ENCODE results near the gene YPEL5.

YPEL5 gene

DNA sequence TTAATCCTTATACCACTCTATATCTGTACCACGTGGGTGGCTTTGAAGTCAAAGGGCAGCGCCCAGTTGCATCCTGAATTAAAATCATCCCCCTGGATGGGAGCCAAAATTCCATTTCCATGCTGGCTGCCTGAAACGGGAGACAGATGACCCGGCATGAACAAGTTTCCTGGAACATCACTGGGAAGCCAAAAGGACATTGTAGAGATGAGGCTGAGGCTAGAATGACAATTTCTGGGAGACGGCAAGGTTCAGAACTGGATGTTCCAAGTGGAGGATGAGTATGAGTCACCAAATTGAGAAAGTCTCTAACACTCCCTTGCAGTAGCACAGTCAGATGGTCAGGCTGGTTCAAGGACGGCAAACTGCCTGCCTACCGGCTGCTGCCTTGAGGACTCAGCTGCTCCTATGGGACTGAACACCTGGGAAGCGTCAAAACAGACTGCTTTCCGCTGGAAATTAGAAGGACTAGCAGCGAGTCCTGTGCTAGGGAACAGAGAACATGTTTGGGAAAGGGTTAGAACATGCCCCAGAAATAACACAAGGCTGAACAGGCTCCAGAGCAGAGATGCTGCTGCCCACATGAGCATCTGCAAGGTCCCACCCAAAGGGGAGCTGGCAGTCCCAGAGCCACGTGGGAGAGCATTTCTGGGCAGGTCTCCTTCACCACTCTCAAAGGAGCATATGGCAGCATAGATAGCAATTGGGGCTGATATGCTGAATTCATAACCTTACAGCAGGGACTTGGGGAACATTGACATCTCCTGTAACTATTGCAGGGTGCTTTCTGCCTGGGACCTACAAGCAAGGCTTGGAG, 32.0 kb downstream of the YPEL5 start:
- Mint-ChIP-seq H3K4me1 (no peaks in the 10 kb centered on the region), H3K27ac (no peak overlapping the region), H3K9me3 (no peaks in the 10 kb centered on the region), H3K27me3 (no peaks in the 10 kb centered on the region), H3K36me3 (no peaks in the 10 kb centered on the region), H3K4me3 (no peak overlapping the region)

DNA sequence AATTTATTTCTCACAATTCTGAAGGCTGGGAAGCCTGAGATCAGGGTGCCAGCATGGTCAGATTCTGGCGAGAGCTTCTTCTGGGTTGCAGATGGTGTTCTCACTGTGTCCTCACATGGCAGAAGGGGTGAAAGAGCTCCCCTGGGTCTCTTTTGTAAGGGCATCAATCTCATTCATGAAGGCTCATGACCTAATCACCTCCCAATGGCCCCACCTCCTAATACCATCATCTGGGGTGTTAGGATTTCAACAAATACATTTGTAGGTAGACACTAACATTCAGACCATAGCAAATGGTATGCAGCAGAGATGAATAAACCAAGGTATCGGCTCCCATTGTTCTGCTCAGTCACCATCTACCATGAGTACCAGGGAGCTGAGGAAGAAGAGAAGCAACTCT, 32.7 kb downstream of the YPEL5 start:
- Mint-ChIP-seq H3K36me3 (peaks cover 1% of the 10 kb centered on the region), H3K27ac (no peak overlapping the region), H3K27me3 (no peaks in the 10 kb centered on the region), H3K4me1 (no peaks in the 10 kb centered on the region), H3K9me3 (no peaks in the 10 kb centered on the region), H3K4me3 (no peak overlapping the region)

DNA sequence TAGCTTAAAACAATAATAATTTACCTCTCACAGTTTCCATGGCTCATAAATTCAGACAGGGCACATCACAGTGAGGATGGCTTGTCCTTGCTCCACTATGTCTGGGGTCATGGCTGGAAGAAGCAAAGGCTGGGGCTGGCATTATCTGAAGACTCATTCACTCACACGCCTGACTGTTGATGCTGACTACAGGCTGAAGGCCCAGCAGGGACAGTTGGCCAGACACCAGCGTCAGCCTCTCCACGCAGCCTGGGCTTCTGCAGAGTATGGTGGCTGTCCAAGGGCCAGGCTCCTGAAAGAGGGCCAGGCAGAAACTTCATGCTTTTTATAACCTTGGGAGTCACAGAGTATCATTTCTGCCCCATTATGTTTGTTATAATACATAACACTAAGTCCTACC, 33.4 kb downstream of the YPEL5 start:
- Mint-ChIP-seq H3K9me3 (no peaks in the 10 kb centered on the region), H3K4me1 (no peaks in the 10 kb centered on the region), H3K27me3 (no peaks in the 10 kb centered on the region), H3K4me3 (no peak overlapping the region), H3K36me3 (peaks cover 2% of the 10 kb centered on the region), H3K27ac (no peak overlapping the region)

DNA sequence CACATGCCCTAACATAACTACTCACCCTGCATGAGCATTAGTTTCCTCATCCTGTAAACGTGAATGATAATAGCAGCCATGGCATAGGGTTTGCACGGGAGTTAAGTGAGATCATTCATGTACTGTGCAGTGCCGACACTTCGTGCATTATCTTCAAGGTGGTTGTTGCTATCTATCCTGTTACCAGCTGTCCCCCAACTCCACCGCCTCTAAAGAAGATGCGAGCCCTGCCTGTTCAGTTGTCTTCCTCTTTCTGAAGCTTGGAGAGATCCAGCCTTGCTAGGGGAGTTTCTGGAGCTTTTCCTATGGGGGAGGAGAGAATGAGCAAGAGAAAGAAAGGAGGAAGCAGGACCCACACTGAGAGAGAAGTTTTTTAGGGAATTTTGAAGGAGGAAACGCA, 34.4 kb downstream of the YPEL5 start:
- Mint-ChIP-seq H3K4me3 (no peak overlapping the region), H3K4me1 (no peaks in the 10 kb centered on the region), H3K9me3 (no peaks in the 10 kb centered on the region), H3K27ac (no peak overlapping the region), H3K27me3 (no peaks in the 10 kb centered on the region), H3K36me3 (peaks cover 2% of the 10 kb centered on the region)

DNA sequence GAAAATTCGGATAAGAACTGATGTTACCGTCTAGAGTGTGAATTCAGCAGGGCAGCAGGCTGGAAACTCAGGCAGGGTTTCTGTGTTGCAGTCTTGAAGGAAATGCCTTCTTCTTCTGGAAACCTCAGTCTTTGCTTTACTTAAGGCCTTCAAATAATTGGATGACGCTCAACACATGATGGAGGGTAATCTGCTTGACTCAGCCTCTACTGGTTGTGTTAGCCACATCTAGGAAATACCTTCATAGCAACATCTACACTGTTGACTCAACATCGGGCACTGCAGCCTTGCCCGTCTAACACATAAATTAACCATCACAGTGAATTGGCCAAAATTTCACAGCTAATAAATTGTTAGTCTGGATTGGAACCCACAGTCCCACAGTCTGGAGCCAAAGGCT, 37.2 kb downstream of the YPEL5 start:
- Mint-ChIP-seq H3K9me3 (no peaks in the 10 kb centered on the region), H3K4me1 (no peaks in the 10 kb centered on the region), H3K27ac (no peak overlapping the region), H3K4me3 (no peak overlapping the region), H3K36me3 (peaks cover 2% of the 10 kb centered on the region), H3K27me3 (no peaks in the 10 kb centered on the region)

DNA sequence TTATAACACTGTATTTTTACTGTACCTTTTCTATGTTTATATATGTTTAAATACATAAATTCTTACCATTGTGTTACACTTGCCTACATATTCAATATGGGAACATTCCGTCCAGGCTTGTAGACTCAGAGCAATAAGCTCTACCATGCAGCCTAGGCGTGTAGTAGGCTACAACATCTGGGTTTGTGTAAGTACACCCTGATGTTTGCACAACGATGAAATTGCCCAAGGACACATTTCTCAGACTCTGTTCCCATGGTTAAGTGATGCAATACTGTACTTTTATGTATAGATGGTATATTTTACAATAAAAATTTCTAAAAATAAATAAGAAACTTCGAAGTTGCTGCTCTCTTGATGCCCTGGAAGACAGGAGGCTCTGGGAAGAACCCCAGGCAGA, 38.4 kb downstream of the YPEL5 start:
- Mint-ChIP-seq H3K27me3 (no peaks in the 10 kb centered on the region), H3K4me1 (no peaks in the 10 kb centered on the region), H3K27ac (no peak overlapping the region), H3K36me3 (peaks cover 2% of the 10 kb centered on the region), H3K9me3 (no peaks in the 10 kb centered on the region), H3K4me3 (no peak overlapping the region)

DNA sequence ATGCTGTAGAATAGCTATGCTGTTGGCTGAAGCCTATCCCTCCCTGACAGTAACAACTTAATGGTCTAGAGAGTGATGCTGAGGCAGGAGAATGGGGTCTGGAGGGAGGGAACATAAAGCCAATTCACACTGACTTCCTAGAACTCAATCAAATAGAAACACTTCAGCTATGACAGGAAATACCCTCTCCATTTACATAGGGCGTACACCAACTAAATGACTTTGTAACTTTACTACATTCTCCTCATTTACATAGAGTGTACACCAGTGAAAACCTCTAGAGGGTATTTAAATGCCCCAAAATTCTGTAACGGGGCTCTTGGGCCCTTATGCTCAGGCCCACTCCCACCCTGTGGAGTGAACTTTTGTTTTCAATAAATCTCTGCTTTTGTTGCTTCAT, 41.5 kb downstream of the YPEL5 start:
- Mint-ChIP-seq H3K4me3 (no peak overlapping the region), H3K27ac (no peak overlapping the region), H3K4me1 (no peaks in the 10 kb centered on the region), H3K27me3 (no peaks in the 10 kb centered on the region), H3K9me3 (no peaks in the 10 kb centered on the region), H3K36me3 (peaks cover 2% of the 10 kb centered on the region)

DNA sequence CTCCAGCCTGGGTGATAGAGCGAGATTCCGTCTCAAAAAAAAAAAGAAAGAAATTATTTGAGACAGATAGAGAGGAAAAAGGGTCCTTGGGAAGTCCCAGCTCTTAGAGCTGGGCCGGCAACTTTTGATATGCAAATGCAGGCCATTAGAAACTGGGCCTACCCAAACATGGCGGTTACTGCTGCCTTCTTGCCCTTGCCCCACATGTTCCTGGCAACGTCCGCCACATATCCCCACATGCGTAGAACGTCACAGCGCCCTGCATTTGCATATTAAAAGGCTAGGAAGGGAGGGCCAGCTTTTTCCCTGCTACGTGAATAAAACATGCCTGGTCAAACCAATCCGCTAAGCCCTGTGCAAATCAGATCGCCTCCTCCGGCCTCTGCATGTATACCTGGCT, 43.8 kb downstream of the YPEL5 start:
- no peak overlapping the region for H3K27ac Mint-ChIP-seq
- H3K9me3 Mint-ChIP-seq = no peaks in the 10 kb centered on the region
- no peaks in the 10 kb centered on the region for H3K36me3 Mint-ChIP-seq
- H3K27me3 Mint-ChIP-seq = no peaks in the 10 kb centered on the region
- H3K4me3 Mint-ChIP-seq = no peak overlapping the region
- no peaks in the 10 kb centered on the region for H3K4me1 Mint-ChIP-seq

DNA sequence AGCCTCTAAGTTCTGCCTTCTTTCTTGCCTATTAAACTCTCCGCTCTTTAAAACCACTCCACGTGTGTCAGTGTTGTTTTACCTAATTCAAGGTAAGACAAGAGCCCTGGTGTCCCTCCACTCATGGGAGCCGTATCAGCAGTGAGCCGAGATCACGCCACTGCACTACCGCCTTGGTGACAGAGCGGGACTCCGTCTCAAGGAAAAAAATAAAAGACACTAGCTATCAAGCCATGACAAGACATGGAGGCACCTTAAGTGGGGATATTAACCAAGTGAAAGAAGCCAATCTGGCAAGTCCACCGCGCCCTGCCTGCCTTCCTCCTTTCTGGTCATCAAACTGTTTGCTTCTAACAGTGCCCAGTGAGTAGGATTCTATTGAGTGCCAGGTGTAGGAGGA, 44.3 kb downstream of the YPEL5 start:
- Mint-ChIP-seq H3K9me3 (no peaks in the 10 kb centered on the region), H3K27me3 (no peaks in the 10 kb centered on the region), H3K4me3 (no peak overlapping the region), H3K27ac (no peak overlapping the region), H3K36me3 (no peaks in the 10 kb centered on the region), H3K4me1 (no peaks in the 10 kb centered on the region)

DNA sequence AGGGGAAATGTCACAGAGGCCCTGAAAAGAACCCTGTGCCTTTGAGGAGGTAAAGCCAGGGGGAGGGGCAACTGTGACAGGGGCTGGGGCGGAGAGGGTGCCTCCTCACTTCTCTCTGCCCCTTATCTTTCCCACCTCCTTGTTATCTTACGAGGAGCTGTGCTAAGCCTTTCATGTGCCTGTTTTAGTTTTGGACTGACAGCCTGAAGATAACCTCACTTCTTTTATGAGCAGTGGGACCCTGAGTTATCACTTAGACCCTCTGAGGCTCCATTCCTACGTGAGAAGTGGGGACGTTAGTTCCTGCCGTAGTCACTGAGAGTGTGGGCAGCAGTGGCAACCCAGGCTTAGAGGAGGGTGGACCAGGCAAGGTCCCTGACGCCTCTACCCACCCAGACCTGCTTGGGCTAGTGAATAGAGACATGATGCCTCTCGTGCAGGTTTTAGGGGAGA, 45.0 kb downstream of the YPEL5 start:
- Mint-ChIP-seq H3K27ac (no peak overlapping the region), H3K9me3 (no peaks in the 10 kb centered on the region), H3K27me3 (no peaks in the 10 kb centered on the region), H3K36me3 (no peaks in the 10 kb centered on the region), H3K4me1 (peaks cover 3% of the 10 kb centered on the region), H3K4me3 (no peak overlapping the region)

DNA sequence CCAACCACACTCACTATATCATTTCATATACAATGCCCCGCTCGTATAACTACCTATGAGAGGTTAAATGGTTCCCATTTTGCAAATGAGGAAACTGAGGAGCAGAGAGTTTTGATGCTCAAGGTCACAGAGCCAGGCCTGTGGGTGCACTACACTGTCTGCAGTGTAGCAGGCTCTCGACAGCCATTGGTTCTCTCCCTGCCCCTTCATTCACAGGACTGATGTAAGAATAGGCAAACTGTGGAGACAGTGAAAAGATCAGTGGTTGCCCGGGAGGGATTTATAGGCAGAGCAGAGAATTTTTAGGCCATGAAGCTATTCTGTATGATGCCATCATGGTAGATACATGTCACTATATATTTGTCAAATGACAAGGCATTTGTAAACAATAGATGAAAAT, 45.5 kb downstream of the YPEL5 start:
- H3K9me3 Mint-ChIP-seq = no peaks in the 10 kb centered on the region
- no peaks in the 10 kb centered on the region for H3K27me3 Mint-ChIP-seq
- H3K4me3 Mint-ChIP-seq = no peak overlapping the region
- H3K36me3 Mint-ChIP-seq = no peaks in the 10 kb centered on the region
- peaks cover 3% of the 10 kb centered on the region for H3K4me1 Mint-ChIP-seq
- H3K27ac Mint-ChIP-seq = no peak overlapping the region

DNA sequence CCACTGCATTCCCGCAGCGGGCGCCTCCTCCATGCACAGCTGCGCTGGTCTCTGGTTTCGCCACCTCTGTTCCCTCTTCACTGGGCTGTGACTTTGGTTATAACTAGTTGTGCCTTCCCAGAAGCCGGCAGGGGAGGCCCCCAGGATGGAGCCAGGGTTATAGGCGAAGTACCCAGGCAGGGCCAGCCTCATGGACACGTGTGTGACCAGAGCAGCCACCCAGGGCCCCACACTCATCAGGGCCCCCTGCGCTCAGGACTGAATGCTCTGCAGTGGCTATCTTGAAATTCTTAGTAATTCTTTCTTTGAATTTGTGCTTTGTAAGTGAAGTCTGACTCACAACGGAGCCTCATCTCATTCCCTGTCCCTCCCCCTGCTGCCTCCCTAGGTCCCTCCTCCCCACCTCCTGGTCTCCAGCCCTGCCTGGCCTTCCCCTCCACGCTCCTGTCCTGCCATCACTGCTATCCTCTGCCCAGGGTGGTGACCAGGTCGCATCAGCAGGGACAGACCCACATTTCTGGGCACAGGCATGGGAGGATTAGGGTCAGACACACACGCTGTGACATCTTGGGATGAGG, 46.4 kb downstream of the YPEL5 start:
- H3K27me3 Mint-ChIP-seq = no peaks in the 10 kb centered on the region
- no peak overlapping the region for H3K4me3 Mint-ChIP-seq
- no peaks in the 10 kb centered on the region for H3K9me3 Mint-ChIP-seq
- no peaks in the 10 kb centered on the region for H3K36me3 Mint-ChIP-seq
- H3K27ac Mint-ChIP-seq = no peak overlapping the region
- H3K4me1 Mint-ChIP-seq = peaks cover 3% of the 10 kb centered on the region

DNA sequence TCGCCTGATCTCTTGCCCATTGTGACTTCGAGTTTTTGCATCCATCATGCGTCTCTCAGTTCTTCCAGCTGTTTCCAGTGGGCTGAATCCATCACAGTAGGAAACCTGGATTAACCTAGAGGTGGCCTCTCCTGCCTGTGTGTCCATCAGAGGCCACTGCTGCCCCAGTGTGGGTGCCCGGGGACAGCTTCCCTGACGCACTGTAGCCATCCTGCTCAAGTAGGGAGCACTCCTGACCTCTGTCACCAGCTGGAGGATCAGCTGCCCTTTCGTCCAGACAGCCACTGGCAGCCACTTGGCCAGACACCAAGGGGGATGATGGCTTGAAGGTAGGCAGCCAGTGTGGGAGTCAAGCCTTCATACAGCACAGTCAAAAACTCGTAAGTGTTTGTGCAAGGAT, 47.6 kb downstream of the YPEL5 start:
- Mint-ChIP-seq H3K9me3 (no peaks in the 10 kb centered on the region), H3K27ac (no peak overlapping the region), H3K36me3 (no peaks in the 10 kb centered on the region), H3K27me3 (no peaks in the 10 kb centered on the region), H3K4me1 (peaks cover 3% of the 10 kb centered on the region), H3K4me3 (no peak overlapping the region)

DNA sequence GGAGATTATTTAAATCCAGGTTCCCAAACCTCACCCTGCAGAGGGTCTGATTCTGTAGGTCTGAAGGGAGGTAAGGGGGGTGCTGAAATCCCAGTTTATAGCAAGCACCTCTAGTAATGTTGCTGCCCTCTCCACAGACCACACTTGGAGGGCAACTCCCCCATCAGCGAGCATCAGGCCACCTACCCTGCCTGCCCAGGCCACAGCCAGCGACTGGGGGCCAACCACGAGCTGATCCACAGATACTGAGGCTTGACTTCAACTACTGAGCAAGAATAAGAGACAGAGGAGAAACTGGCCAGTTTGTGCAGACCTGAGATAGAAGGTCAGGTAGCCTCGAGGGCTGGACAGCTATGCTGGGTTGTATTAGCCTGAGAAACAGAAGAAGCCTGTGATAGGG, 48.2 kb downstream of the YPEL5 start:
- H3K27ac Mint-ChIP-seq = no peak overlapping the region
- H3K4me1 Mint-ChIP-seq = peaks cover 3% of the 10 kb centered on the region
- no peaks in the 10 kb centered on the region for H3K9me3 Mint-ChIP-seq
- no peaks in the 10 kb centered on the region for H3K36me3 Mint-ChIP-seq
- H3K4me3 Mint-ChIP-seq = no peak overlapping the region
- H3K27me3 Mint-ChIP-seq = no peaks in the 10 kb centered on the region

DNA sequence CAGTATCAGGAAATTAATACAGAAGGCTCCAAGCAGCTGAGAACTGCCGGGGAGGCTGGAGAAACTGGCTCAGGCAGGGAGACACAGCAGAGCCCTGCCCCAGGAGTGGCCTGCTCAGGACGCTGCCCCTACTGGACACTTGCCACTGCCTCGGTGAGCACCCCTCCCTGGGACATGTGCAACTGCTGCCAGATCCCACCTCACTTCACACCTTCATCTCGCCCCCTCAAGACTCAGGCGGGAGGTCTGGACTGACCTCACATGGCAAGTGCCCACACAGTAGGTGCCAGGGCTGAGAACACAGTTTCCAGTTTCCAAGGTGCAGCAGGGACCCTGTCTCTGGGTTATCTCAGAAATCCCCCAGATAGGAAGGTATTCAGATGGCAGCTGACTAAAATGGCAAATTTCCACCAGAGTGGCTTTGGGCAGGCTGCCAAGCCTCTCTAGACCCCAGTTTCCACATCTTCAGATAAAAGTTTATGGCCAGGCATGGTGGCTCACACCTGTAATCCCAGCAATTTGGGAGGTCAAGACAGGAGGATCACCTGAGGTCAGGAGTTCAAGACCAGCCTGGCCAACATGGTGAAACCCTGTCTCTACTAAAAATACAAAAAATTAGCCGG, 50.9 kb downstream of the YPEL5 start:
- Mint-ChIP-seq H3K36me3 (no peaks in the 10 kb centered on the region), H3K4me1 (peaks cover 3% of the 10 kb centered on the region), H3K9me3 (no peaks in the 10 kb centered on the region), H3K4me3 (no peak overlapping the region), H3K27me3 (no peaks in the 10 kb centered on the region), H3K27ac (no peak overlapping the region)

DNA sequence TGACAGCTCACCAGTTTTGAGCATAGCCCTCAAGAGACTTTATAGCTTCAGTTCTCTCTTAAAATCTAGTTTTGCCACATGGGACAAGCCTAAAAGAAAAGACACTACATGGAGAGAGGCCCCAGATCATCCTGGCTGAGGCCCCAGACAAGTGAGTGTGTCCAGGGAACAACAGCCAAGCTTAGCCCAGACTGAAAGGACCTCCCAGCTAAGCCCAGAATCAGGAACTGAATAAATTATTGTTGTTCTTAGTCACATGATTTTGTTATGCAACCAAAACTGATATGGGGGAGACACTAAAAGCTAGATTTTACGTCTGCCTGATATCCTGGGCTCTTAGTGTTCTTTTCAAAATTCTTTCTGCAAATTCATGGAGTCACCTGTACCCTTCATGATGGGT, 55.2 kb downstream of the YPEL5 start:
- Mint-ChIP-seq H3K27me3 (no peaks in the 10 kb centered on the region), H3K36me3 (no peaks in the 10 kb centered on the region), H3K27ac (no peak overlapping the region), H3K9me3 (no peaks in the 10 kb centered on the region), H3K4me3 (no peak overlapping the region), H3K4me1 (peaks cover 4% of the 10 kb centered on the region)
